ENCODE measurements around the gene PIGH.
"Not testable (repeated sequence)": the region's sequence is repeated elsewhere in the genome, so short reads cannot be mapped to it uniquely, and the experiment has no call there.

Gene PIGH

DNA sequence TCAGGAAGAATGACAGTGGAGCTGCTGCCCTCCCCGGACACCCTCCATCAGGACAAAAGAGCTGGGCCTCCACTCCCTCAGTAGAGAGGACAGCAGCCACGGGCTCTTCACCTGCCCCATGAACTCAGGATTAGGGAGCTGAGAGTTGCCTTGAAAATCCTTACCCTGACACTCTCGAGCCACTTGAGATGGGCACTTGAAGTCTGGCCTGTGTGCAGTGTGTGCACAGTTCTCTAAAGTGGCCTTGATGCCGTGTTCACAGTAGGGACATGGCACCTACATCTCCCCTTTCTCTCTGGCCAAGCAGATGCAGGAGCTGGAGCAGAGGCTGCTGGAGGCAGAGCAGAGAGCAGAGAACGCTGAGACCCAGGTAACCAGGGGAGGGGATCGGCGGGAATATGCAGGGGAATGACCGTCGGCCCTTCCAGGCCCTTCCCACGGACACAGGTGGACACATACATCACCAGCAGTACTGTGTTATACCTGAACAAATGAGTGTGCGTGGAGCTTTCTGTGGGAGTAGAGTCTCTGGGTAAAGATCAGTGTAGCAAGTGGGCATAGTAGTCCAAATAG is 44.5 kb downstream of the PIGH start:
- H3K9ac ChIP-seq (ENCODE audit: low read length): no peak overlapping the region
- H3K4me3 ChIP-seq (ENCODE audit: low read length): no peak overlapping the region
- H3K9me3 ChIP-seq (ENCODE audit: control insufficient read depth, low read length): no peaks in the 10 kb centered on the region
- peaks cover 3% of the 10 kb centered on the region for H3K4me1 ChIP-seq (ENCODE audit: control insufficient read depth, insufficient read depth, low read length)
- H3K27me3 ChIP-seq (ENCODE audit: control insufficient read depth, insufficient read depth, low read length): no peaks in the 10 kb centered on the region
- H3K36me3 ChIP-seq (ENCODE audit: control insufficient read depth, insufficient read depth, low read length): no peaks in the 10 kb centered on the region

DNA sequence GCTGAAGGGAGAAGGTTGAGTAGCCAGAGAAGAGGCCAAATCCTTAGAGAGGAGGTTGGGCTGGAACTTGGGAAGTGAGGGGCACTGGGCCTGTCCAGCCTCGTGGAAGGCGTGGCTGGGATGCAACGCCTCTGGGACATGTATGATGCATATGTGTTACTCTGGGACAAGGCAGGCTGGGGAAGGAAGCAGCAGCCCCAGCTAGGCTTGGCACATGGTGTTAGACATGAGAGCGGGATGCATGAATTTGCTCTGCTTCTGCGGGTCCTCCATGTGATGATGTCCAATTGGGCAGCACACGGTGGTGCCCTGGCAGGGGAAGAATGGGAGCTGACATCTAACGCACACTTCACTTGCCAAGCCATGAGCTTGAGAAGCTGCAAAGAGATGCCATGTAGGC is 45.7 kb downstream of the PIGH start:
- Histone ChIP-seq H3K9me3 (ENCODE audit: control insufficient read depth, low read length) (no peaks in the 10 kb centered on the region), H3K4me1 (ENCODE audit: control insufficient read depth, insufficient read depth, low read length) (peaks cover 3% of the 10 kb centered on the region), H3K27me3 (ENCODE audit: control insufficient read depth, insufficient read depth, low read length) (no peaks in the 10 kb centered on the region), H3K4me3 (ENCODE audit: low read length) (no peak overlapping the region), H3K9ac (ENCODE audit: low read length) (no peak overlapping the region), H3K36me3 (ENCODE audit: control insufficient read depth, insufficient read depth, low read length) (no peaks in the 10 kb centered on the region)

DNA sequence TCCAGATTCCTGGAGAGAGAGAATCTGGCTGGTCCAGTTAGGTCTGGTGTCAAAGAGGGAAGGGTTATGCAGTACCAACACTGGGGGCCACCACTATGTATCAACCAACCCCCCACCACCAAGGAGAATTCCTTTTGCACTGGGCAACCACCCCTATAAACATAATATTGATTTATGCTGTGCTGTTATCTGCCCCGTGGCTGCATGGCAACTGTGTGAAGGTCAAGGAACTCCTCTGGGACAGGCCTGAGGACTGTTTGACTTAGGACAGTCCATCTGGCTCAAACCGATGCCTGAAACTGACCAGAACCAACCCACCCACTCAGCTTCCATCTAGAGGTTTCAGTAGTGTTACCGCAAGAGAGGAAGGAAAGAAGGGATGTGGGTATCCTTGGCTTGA is 46.5 kb downstream of the PIGH start:
- peaks cover 3% of the 10 kb centered on the region for H3K4me1 ChIP-seq (ENCODE audit: control insufficient read depth, insufficient read depth, low read length)
- H3K27me3 ChIP-seq (ENCODE audit: control insufficient read depth, insufficient read depth, low read length): no peaks in the 10 kb centered on the region
- no peak overlapping the region for H3K4me3 ChIP-seq (ENCODE audit: low read length)
- H3K9me3 ChIP-seq (ENCODE audit: control insufficient read depth, low read length): no peaks in the 10 kb centered on the region
- H3K9ac ChIP-seq (ENCODE audit: low read length): no peak overlapping the region
- H3K36me3 ChIP-seq (ENCODE audit: control insufficient read depth, insufficient read depth, low read length): no peaks in the 10 kb centered on the region

DNA sequence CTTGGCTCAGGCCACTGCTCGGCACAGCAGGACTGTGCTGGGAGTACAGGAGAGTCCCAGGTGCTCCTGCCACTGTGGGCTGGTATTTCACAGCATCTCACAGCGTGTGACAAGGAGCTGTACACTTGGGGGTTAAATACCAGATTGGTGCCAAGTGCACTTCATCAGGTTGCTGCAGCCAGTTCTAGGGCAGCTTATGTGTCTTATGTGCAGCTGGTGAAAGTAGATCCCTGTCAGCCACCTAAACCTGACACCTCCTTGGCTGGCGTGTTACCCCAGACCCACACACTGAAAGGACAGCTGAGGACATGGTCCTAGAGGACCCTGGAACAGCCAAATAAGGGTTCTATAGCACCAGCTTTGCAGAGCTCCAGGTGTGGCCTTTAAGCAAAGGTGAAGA is 48.1 kb downstream of the PIGH start:
- no peak overlapping the region for H3K4me3 ChIP-seq (ENCODE audit: low read length)
- peaks cover 4% of the 10 kb centered on the region for H3K36me3 ChIP-seq (ENCODE audit: control insufficient read depth, insufficient read depth, low read length)
- no peaks in the 10 kb centered on the region for H3K9me3 ChIP-seq (ENCODE audit: control insufficient read depth, low read length)
- peaks cover 3% of the 10 kb centered on the region for H3K4me1 ChIP-seq (ENCODE audit: control insufficient read depth, insufficient read depth, low read length)
- H3K9ac ChIP-seq (ENCODE audit: low read length): no peak overlapping the region
- no peaks in the 10 kb centered on the region for H3K27me3 ChIP-seq (ENCODE audit: control insufficient read depth, insufficient read depth, low read length)

DNA sequence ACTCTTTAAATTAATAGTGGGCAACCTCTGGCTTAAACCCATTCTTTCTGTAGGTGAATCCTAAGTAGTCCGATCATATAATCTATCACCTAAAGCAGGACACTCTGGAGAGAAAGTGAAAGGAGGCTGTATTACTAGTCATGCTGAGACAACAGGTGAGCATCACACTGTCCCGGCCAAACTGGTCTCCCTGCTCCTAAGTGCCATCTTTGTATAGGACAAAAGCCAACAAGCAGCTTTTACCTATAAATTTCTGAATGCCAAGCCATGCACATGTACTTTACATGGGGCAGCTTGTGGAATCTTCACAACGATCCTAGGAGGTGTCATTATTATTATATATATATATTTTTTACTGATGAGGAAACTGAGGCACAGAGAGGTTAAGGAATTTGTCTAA is 48.9 kb downstream of the PIGH start:
- Histone ChIP-seq H3K9me3 (ENCODE audit: control insufficient read depth, low read length) (no peaks in the 10 kb centered on the region), H3K9ac (ENCODE audit: low read length) (no peak overlapping the region), H3K4me1 (ENCODE audit: control insufficient read depth, insufficient read depth, low read length) (peaks cover 3% of the 10 kb centered on the region), H3K36me3 (ENCODE audit: control insufficient read depth, insufficient read depth, low read length) (peaks cover 7% of the 10 kb centered on the region), H3K4me3 (ENCODE audit: low read length) (no peak overlapping the region), H3K27me3 (ENCODE audit: control insufficient read depth, insufficient read depth, low read length) (no peaks in the 10 kb centered on the region)

DNA sequence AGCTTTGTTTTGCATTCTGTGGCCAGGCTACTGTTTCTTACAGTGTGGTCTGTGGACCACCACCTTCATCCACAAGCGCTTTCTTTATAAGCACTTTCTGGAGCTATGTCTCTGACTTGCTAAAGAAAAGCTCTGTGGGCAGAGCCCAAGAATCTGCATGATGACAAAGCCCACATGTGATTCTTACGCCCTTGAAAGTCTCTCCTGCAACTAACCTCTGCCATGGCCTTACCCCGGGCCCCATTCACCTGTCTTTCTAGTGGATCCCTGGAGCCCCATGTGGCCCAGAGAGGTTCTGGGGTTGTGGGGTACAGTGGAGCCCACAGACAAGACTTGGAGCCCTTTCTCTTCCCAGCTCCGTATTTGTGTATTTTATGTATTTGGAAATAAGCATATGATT is 50.3 kb downstream of the PIGH start:
- no peak overlapping the region for H3K9ac ChIP-seq (ENCODE audit: low read length)
- no peaks in the 10 kb centered on the region for H3K27me3 ChIP-seq (ENCODE audit: control insufficient read depth, insufficient read depth, low read length)

DNA sequence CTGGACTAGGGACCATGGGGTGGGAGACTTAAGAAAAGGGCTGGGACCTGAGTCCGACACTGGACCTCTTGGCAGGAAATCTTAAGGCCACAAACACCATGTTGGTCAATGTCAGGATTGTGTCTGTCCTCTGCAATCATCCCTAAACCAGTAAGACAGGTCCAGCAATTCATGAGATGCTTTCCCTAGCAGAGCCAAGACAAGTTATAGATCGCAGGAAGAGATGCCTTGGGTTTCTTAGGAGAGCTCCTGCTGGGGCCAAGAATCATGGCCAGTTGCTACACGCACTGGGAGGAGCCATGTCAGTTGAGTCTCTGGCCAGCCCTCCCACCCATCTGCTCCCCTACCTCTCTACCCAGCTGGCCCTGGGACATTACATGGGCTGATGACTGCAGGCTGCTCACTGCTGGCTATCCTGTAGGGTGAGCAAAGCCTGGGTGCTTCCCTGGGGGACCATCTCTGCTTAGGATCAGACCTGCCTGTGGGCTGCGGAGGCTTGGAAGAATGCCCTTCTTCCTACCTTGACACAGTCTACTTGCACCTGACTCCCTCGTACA is 52.8 kb downstream of the PIGH start:
- no peaks in the 10 kb centered on the region for H3K4me1 ChIP-seq (ENCODE audit: control insufficient read depth, insufficient read depth, low read length)
- H3K36me3 ChIP-seq (ENCODE audit: control insufficient read depth, insufficient read depth, low read length): peaks cover 7% of the 10 kb centered on the region
- H3K9ac ChIP-seq (ENCODE audit: low read length): no peak overlapping the region
- no peak overlapping the region for H3K4me3 ChIP-seq (ENCODE audit: low read length)
- H3K27me3 ChIP-seq (ENCODE audit: control insufficient read depth, insufficient read depth, low read length): no peaks in the 10 kb centered on the region
- no peaks in the 10 kb centered on the region for H3K9me3 ChIP-seq (ENCODE audit: control insufficient read depth, low read length)

More for the DNA sequence above, 50.3 kb downstream of the PIGH start:
- no peak overlapping the region for H3K4me3 ChIP-seq (ENCODE audit: low read length)
- peaks cover 7% of the 10 kb centered on the region for H3K36me3 ChIP-seq (ENCODE audit: control insufficient read depth, insufficient read depth, low read length)
- H3K9me3 ChIP-seq (ENCODE audit: control insufficient read depth, low read length): no peaks in the 10 kb centered on the region
- peaks cover 3% of the 10 kb centered on the region for H3K4me1 ChIP-seq (ENCODE audit: control insufficient read depth, insufficient read depth, low read length)

DNA sequence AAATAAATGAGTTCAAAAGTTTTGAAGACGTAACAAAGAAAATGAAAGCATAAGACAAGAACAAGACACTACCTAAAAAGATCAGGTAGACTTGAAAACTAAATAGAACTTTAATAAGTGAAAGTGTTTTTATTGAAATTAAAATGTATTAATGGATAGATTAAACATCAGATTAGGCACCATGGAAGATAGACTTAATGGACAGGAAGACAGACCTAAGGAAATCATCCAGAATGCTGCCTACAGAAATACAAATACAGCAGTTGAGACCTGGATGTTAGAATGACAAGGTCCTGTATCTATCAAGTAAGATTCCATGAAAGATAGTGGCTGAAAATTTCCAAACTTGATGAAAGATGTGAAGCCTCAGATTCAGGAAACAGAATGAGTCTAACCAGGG is 55.5 kb downstream of the PIGH start:
- no peak overlapping the region for H3K4me3 ChIP-seq (ENCODE audit: low read length)
- H3K27me3 ChIP-seq (ENCODE audit: control insufficient read depth, insufficient read depth, low read length): no peaks in the 10 kb centered on the region
- H3K36me3 ChIP-seq (ENCODE audit: control insufficient read depth, insufficient read depth, low read length): peaks cover 7% of the 10 kb centered on the region
- H3K9ac ChIP-seq (ENCODE audit: low read length): no peak overlapping the region
- no peaks in the 10 kb centered on the region for H3K9me3 ChIP-seq (ENCODE audit: control insufficient read depth, low read length)
- H3K4me1 ChIP-seq (ENCODE audit: control insufficient read depth, insufficient read depth, low read length): peaks cover 8% of the 10 kb centered on the region

DNA sequence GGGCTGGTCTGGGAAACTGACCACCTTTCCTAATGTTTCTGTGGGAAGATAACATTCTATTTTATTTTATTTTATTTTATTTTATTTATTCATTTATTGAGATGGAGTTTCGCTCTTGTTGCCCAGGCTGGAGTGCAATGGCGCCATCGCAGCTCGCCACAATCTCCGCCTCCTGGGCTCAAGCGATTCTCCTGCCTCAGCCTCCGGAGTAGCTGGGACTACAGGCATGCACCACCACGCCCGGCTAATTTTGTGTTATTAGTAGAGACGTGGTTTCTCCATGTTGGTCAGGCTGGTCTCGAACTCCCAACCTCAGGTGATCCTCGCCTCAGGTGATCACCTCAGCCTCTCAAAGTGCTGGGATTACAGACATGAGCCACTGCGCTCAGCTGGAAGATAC is 57.4 kb downstream of the PIGH start:
- not testable (repeated sequence) for H3K4me3 ChIP-seq (ENCODE audit: low read length); H3K9ac ChIP-seq (ENCODE audit: low read length); H3K27me3 ChIP-seq (ENCODE audit: control insufficient read depth, insufficient read depth, low read length); H3K36me3 ChIP-seq (ENCODE audit: control insufficient read depth, insufficient read depth, low read length); H3K4me1 ChIP-seq (ENCODE audit: control insufficient read depth, insufficient read depth, low read length); H3K9me3 ChIP-seq (ENCODE audit: control insufficient read depth, low read length)

DNA sequence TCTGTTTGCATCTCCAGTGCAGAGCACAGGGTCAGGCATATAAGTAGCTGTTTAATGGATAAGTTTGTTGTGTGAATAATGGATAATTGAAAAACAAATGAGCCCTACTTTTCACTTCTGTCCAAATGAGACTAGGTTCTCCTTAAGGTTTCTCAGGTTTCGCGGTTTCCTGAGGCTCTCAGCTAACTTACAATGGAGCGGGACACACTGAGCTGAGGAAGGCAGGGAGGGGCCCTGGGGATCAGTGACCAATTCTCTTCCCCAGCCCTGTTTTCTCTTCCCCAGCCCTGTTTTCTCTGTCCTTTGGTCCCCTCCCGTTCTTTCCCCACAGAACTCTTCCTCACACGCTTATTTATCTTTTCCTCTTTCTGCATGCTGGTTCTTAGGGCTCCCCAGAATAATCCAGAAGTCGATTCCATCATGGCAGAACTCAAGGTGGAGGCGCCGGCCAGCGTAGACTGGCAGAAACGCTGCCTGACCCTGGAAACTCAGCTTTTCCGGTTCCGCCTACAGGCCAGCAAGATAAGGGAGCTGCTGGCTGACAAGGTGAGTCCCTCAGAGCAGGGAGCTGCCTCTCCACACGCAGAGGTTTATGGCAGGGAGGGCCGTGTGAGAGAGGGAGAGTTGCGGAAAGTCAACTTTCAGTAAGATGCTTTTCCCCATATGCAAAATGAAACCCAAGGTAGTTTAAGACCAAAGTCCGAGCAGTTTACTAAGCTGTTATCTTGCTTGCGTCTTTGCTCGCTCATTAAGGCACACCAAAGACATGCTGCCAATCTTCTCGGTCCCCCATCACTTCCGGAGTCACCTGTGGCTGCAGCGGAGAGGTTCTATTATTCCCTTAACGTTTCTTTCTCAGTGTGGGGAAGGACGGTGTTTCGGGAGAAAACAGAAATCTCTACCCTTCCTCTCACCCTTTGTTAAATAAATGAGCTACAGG is 58.4 kb downstream of the PIGH start:
- Histone ChIP-seq H3K27me3 (ENCODE audit: control insufficient read depth, insufficient read depth, low read length) (no peaks in the 10 kb centered on the region), H3K4me1 (ENCODE audit: control insufficient read depth, insufficient read depth, low read length) (peaks cover 8% of the 10 kb centered on the region), H3K36me3 (ENCODE audit: control insufficient read depth, insufficient read depth, low read length) (peaks cover under 1% of the 10 kb centered on the region), H3K4me3 (ENCODE audit: low read length) (peak overlapping the region; percentile 34), H3K9me3 (ENCODE audit: control insufficient read depth, low read length) (no peaks in the 10 kb centered on the region), H3K9ac (ENCODE audit: low read length) (peak overlapping the region; percentile 81)
